ENCODE measurements around the gene FBLN1. TPM values are rescaled to one million over a fixed set of nuclear protein-coding genes. Genes with fewer than 3 reads are reported as not detected.

Gene FBLN1
- total RNA-seq, 1 experiment from 2014 or later = 23.4 TPM

DNA sequence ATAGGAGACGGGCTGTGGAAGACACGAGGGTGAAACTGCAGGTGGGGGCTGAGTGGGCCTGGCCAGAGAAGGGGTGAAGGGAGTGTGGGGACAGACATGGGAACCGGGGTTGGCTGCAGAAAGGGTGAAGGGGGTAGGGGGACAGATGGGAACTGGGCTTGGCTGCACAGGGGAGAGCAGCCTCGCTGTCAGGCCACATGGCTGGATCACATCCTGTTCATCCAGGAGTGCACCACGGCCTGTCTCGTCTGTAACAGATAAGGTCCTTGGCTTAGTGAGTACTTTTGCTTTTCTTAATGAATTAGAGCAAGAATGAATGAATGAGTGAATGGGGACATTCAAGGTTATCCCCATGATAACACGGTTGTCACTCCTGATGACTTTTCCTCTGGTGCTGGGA, 13.5 kb downstream of the FBLN1 start (continued):
- TF ChIP-seq, protein P1, sequence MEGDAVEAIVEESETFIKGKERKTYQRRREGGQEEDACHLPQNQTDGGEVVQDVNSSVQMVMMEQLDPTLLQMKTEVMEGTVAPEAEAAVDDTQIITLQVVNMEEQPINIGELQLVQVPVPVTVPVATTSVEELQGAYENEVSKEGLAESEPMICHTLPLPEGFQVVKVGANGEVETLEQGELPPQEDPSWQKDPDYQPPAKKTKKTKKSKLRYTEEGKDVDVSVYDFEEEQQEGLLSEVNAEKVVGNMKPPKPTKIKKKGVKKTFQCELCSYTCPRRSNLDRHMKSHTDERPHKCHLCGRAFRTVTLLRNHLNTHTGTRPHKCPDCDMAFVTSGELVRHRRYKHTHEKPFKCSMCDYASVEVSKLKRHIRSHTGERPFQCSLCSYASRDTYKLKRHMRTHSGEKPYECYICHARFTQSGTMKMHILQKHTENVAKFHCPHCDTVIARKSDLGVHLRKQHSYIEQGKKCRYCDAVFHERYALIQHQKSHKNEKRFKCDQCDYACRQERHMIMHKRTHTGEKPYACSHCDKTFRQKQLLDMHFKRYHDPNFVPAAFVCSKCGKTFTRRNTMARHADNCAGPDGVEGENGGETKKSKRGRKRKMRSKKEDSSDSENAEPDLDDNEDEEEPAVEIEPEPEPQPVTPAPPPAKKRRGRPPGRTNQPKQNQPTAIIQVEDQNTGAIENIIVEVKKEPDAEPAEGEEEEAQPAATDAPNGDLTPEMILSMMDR (IDR thresholded peaks at IDR 0.05 in 2 of 3, conservative IDR thresholded peaks at IDR 0.05 in 1 of 3; ENCODE audit: borderline replicate concordance in 1 of 3, insufficient read depth in 1 of 3, low read depth in 2 of 3, low read length in 2 of 3) = no peak
- no peak for TF ChIP-seq FOSL1 (IDR thresholded peaks at IDR 0.05; ENCODE audit: low read depth)

DNA sequence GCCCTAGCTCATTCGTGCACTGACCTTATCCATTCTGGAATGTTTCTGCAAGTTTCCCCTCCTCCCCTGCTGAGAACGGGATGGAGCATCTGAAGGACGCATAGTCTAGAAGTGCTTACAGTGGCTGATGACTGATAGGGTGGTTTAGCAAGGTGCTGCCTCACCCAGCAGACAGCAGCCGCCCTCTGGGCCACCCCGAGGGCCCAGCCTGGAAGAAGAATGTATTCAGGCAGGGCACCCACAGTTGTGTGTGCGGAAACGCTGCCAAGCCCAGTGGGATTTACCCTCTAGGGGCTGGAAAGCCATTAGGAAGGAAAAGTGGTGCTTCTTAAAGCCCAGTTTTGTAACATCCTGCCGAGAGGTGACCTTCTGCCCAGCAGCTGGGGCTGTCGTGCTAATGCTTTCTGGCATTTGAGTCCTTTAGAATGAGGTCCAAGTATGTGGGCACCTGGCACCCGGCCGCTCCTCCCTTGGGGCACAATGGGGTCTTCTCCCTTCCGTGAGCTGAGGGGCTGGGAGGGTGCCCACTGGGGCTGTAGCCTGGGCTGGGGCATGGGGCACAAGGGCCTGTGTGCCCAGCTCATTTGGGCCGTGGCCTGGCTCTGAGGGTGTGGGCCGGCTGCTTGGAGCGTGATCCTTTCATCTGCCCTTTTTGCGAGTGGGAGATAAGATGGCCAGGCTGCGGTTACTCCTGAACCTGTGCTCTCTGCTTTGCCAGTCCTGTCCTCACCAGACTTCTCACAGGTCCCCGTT, 14.4 kb downstream of the FBLN1 start:
- H4K20me1 ChIP-seq (ENCODE audit: insufficient read depth) = no peaks in the 10 kb centered on the region
- POLR2A ChIA-PET = no interaction called here
- ATAC-seq (no peak), DNase-seq (ENCODE audit: low read depth, low spot score) (no peak)
- H3K36me3 ChIP-seq (ENCODE audit: control insufficient read depth in 1 of 2, insufficient read depth in 2 of 2, low read length in 2 of 2) = no peaks in the 10 kb centered on the region
- RAD21 ChIA-PET (ENCODE audit: low non-redundant PET in 1 of 2, low total read pairs in 2 of 2, uncharacterized antibody in 2 of 2, unreplicated experiment in 2 of 2) = interaction anchor here in 1 of 2 experiments (0.7 kb wide), 1 partner anchor 325 kb away, joined by 4 read pairs; no protein-coding TSS in a partner anchor
- H3K79me2 ChIP-seq (ENCODE audit: insufficient read depth, low read length) = no peaks in the 10 kb centered on the region
- no peak overlapping the region for H2AFZ ChIP-seq (ENCODE audit: low read depth, low read length, poor library complexity, severe bottlenecking)
- H3K9ac ChIP-seq (ENCODE audit: low read length) = no peak overlapping the region
- H3K4me2 ChIP-seq (ENCODE audit: low read length) = no peak overlapping the region
- H3K4me3 ChIP-seq (replicated peaks in 1 of 2; ENCODE audit: low read depth in 1 of 2, low read length in 2 of 2) = no peak overlapping the region
- H3K4me1 ChIP-seq (ENCODE audit: control insufficient read depth in 1 of 2, insufficient read depth in 2 of 2, low read length in 2 of 2) = peaks cover 0 to 9% of the 10 kb centered on the region in 2 experiments; a peak in 3 of 4 replicates
- CTCF ChIA-PET = no interaction called here
- intact Hi-C loops (cut with micrococcal nuclease) = no loop called here
- no peaks in the 10 kb centered on the region for H3K9me3 ChIP-seq (ENCODE audit: control insufficient read depth in 1 of 2, insufficient read depth in 1 of 2, low read depth in 1 of 2, low read length in 2 of 2)
- H3K27me3 ChIP-seq (ENCODE audit: insufficient read depth, low read length) = no peaks in the 10 kb centered on the region
- no TSS peak for BruUV-seq (replicated peaks)
- H3K9me2 ChIP-seq (ENCODE audit: insufficient read depth) = no peaks in the 10 kb centered on the region
- no peak overlapping the region for H3K27ac ChIP-seq (ENCODE audit: low read depth, low read length)
- TF ChIP-seq RAD21 (IDR thresholded peaks at IDR 0.05; ENCODE audit: low read depth) (no peak), POLR2A (IDR thresholded peaks at IDR 0.05; ENCODE audit: borderline replicate concordance, extremely low read depth, insufficient read depth, insufficient read length) (no peak), EZH2 (IDR thresholded peaks at IDR 0.05) (no peak), SRF (IDR thresholded peaks at IDR 0.05; ENCODE audit: low read depth) (no peak), CEBPB (IDR thresholded peaks at IDR 0.05; ENCODE audit: low read depth) (no peak), SIN3A (IDR thresholded peaks at IDR 0.05; ENCODE audit: low read depth) (no peak), YY1 (IDR thresholded peaks at IDR 0.05; ENCODE audit: extremely low read depth, insufficient replicate concordance, low read depth, low read length) (no peak), POLR2AphosphoS5 (IDR thresholded peaks at IDR 0.05; ENCODE audit: low read depth, low read length) (no peak), ZFX (IDR thresholded peaks at IDR 0.05) (no peak)
- TF ChIP-seq, protein P1 (IDR thresholded peaks at IDR 0.05 in 2 of 3, conservative IDR thresholded peaks at IDR 0.05 in 1 of 3; ENCODE audit: borderline replicate concordance in 1 of 3, insufficient read depth in 1 of 3, low read depth in 2 of 3, low read length in 2 of 3) = no peak
- TF ChIP-seq, protein P2, sequence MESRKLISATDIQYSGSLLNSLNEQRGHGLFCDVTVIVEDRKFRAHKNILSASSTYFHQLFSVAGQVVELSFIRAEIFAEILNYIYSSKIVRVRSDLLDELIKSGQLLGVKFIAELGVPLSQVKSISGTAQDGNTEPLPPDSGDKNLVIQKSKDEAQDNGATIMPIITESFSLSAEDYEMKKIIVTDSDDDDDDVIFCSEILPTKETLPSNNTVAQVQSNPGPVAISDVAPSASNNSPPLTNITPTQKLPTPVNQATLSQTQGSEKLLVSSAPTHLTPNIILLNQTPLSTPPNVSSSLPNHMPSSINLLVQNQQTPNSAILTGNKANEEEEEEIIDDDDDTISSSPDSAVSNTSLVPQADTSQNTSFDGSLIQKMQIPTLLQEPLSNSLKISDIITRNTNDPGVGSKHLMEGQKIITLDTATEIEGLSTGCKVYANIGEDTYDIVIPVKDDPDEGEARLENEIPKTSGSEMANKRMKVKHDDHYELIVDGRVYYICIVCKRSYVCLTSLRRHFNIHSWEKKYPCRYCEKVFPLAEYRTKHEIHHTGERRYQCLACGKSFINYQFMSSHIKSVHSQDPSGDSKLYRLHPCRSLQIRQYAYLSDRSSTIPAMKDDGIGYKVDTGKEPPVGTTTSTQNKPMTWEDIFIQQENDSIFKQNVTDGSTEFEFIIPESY (IDR thresholded peaks at IDR 0.05; ENCODE audit: extremely low read depth, insufficient replicate concordance, low read length) = no peak
- TF ChIP-seq, protein P3, sequence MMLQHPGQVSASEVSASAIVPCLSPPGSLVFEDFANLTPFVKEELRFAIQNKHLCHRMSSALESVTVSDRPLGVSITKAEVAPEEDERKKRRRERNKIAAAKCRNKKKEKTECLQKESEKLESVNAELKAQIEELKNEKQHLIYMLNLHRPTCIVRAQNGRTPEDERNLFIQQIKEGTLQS (IDR thresholded peaks at IDR 0.05) = no peak

All from HCT116 (cell line).